ENCODE measurements around the gene MEGF8.
A peak's percentile ranks its signal among the peaks of the same experiment; 100 is the strongest.

The MEGF8 gene

DNA sequence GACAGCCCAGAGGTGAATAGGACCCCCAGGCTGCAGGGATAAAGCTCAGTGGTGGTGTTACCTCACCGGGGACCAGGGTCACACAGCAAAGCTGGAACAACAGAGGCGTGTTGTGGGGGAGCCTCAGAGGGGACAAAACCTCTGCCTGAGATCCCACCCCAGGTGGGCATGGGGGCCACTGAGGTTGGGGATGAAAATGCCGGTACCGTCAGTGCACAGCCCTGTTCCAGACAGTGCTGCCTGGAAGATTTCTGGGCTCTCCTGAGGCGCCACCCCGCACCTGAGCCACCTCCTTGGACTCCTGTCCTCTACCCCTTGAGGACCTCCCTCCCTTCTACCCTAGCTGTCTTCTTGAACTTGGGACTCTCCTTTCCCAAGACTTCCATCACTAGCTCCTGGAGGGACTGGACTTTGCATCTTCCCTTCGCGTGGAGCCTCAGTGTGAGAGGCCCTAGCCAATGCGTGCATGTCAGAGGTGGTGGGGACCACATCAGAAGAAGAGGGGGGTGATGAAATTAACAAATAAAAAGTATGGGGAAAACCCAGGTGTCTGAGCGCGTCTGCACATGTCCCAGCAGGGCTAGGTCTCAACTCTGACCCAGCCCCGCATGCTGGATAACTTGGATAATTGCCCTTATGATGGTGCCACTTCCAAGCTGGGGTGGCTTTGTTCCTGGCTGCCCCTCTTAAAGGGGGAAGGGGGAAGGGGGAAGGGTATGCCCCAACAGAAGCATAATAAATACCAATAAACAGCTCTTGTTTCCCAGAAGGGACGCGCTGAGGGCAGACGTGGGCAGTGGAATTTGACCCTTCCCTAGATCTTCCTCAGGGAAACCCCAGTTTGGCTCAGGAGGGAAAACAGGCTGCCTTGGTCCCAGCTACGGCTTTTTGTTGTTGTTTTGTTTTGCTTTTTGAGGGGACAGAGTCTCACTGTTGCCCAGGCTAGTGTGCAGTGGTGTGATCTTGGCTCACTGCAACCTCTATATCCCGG, 53.1 kb downstream of the MEGF8 start:
- FAIRE-seq, result no peak
- no peak for DNase-seq (ENCODE audit: insufficient read length)
- TF ChIP-seq TAF1 (IDR thresholded peaks at IDR 0.05; ENCODE audit: borderline replicate concordance, low read depth, low read length), result no peak
- TF ChIP-seq POLR2A (IDR thresholded peaks at IDR 0.05; ENCODE audit: low read depth, low read length), result no peak
- no peak for TF ChIP-seq POLR2AphosphoS5 (IDR thresholded peaks at IDR 0.05; ENCODE audit: low read depth, low read length)

DNA sequence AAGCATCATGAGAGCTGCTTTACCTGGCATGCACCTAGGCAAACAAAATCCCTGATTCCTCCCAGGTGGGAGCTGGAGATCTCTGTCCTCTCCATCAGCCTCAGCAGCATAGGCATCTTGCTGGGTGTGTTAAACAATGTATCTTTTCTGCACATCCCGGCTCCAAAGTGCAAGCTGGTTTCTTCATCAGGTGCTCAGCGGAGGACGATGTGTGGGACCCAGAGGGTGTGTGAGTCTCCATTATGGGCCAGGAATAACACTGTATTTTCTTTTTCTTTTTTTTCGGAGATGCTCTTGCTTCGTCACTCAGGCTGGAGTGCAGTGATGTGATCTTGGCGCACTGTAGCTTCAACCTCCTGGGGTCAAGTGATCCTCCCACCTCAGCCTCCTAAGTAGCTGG, 54.7 kb downstream of the MEGF8 start:
- FAIRE-seq (no peak), DNase-seq (ENCODE audit: insufficient read length) (no peak)
- TF ChIP-seq POLR2AphosphoS5 (IDR thresholded peaks at IDR 0.05; ENCODE audit: low read depth, low read length) (no peak), POLR2A (IDR thresholded peaks at IDR 0.05; ENCODE audit: low read depth, low read length) (no peak), TAF1 (IDR thresholded peaks at IDR 0.05; ENCODE audit: borderline replicate concordance, low read depth, low read length) (no peak)

DNA sequence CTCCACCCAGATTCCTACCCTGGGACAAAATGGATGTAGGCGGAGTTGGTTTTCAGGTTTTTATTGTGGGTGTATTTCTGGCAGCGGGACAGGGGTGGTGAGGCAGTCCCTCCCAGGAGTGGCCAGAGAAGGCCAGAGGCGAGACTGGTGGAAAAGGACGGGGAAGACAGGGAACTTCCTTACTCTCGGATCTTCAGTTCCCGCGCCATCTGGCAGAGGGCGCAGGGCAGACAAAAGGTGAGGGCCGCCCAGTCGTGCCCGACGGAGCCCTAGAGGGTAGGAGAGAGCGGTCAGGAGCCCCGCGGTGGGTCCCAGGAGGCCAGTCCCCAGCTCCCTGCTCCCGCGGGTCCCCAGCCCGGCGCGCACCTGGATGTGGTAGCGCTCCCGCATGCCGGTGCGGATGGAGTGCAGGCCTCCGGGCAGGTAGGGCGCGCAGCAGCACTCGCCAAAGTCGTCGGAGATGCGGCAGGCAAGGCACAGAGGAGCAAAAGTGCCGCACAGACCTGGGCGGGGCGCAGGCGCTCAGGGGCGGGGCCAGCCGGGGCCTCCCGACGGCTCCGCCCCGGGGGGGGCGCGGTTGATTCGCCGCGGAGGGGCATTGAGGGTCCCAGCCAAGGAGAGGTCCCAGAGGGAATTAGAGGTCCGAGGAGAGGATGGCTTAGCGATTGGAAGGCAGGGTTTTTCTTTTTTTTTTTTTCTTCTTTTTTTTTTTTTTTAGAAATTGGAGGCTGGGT, 61.7 kb downstream of the MEGF8 start:
- peak; percentile 77 for DNase-seq (ENCODE audit: insufficient read length)
- TF ChIP-seq POLR2A (IDR thresholded peaks at IDR 0.05; ENCODE audit: low read depth, low read length) (no peak), TAF1 (IDR thresholded peaks at IDR 0.05; ENCODE audit: borderline replicate concordance, low read depth, low read length) (no peak), POLR2AphosphoS5 (IDR thresholded peaks at IDR 0.05; ENCODE audit: low read depth, low read length) (no peak)
- FAIRE-seq, result peak; percentile 17

DNA sequence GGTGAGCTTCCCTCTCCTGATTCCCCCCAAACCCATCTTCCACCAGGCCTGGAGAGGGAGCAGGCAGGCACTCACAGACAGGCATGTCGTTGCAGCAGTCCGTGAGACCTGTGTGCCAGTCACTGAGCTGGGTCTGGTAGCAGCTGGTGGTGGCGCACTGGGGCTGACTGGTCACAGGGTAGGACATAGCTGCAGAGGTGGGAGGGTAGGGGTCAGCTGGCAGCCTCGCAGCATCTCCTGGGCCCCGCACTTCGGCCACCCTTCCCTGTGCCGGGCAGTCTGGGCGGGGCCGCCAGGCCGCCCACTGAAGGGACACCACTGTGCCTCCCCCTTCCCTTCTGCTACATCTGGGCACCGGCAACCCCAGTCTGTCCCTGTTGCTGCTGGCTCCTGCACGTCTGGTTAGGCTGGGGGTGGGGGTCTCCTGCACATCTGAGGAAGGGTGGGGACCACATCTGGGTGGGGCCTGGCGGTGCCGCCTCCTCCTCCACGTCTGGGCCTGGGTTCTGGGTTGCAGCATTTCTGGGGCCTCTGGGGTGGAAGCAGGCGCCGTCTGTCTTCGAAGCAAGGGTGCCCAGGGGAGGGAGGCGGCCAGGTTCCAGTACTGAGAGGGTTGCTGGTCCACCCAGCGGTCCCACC, 63.5 kb downstream of the MEGF8 start:
- TF ChIP-seq TAF1 (IDR thresholded peaks at IDR 0.05; ENCODE audit: borderline replicate concordance, low read depth, low read length) (no peak), POLR2A (IDR thresholded peaks at IDR 0.05; ENCODE audit: low read depth, low read length) (no peak), POLR2AphosphoS5 (IDR thresholded peaks at IDR 0.05; ENCODE audit: low read depth, low read length) (no peak)
- DNase-seq (ENCODE audit: insufficient read length), result no peak
- FAIRE-seq, result no peak

DNA sequence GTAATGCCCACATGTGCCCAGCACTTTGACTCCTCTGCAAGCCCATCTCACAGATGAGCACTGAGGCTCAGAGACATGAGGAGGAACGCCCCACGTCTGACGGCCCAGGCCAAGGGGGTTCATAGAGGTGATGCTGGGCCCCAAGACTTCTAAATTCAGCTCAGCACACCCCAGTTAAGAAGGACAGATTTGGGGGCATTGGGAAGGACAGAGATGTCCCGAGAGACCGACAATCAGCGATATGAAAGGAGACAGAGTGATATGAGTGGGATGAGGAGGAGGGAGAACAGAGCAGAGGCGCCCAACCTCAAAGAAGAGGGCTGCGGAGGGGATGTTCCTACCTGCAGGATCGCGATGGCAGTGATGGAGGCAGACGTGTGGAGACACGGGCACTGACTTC, 64.5 kb downstream of the MEGF8 start, which contains the start of gene CNFN:
Gene CNFN, minus strand, starts transcription at position 399 of the 400 bp plus-strand sequence. CDS start 1,260 bp downstream, outside the sequence.
- TF ChIP-seq TAF1 (IDR thresholded peaks at IDR 0.05; ENCODE audit: borderline replicate concordance, low read depth, low read length), result no peak
- TF ChIP-seq POLR2A (IDR thresholded peaks at IDR 0.05; ENCODE audit: low read depth, low read length), result no peak
- no peak for TF ChIP-seq POLR2AphosphoS5 (IDR thresholded peaks at IDR 0.05; ENCODE audit: low read depth, low read length)
- no peak for FAIRE-seq
- no peak for DNase-seq (ENCODE audit: insufficient read length)

DNA sequence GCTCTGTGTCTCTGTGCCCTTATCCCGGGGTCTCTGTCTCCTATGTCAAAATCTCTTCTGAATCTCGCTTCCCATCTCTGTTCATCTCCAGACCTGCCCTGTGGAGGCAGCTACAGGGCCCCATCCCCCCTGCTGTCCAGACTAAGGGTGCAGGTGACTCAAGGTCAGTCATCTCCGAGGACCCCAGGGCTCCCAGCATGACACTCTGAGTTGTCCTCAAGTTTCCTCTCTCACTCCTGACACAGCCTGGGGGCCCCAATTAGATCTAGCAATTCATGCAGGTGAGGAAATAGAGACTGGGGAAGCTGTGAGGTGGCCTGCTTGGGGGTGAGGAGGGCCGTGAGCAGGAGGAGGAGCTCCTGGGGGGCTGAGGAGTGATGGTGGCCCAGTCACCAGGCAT, 66.7 kb downstream of the MEGF8 start:
- FAIRE-seq (no peak), DNase-seq (ENCODE audit: insufficient read length) (no peak)
- TF ChIP-seq TAF1 (IDR thresholded peaks at IDR 0.05; ENCODE audit: borderline replicate concordance, low read depth, low read length) (no peak), POLR2A (IDR thresholded peaks at IDR 0.05; ENCODE audit: low read depth, low read length) (no peak), POLR2AphosphoS5 (IDR thresholded peaks at IDR 0.05; ENCODE audit: low read depth, low read length) (no peak)

DNA sequence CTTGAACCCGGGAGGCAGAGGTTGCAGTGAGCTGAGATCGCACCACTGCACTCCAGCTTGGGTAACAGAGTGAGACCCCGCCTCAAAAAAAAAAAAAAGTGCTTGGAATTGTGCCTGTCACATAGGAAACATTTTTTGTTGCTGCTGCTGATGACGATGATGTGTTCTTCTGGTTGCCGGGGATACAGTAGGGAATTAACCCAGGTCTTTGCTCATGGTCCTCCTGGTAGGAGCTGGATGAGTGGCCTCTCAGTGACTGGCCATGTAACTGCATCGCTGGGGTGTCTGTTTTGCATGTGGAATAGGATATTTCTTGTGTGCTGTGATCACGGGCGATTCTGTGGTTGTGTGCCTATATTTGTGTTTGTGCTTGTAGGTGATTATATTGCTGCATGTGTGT, 69.3 kb downstream of the MEGF8 start:
- no peak for TF ChIP-seq POLR2A (IDR thresholded peaks at IDR 0.05; ENCODE audit: low read depth, low read length)
- TF ChIP-seq TAF1 (IDR thresholded peaks at IDR 0.05; ENCODE audit: borderline replicate concordance, low read depth, low read length), result no peak
- no peak for TF ChIP-seq POLR2AphosphoS5 (IDR thresholded peaks at IDR 0.05; ENCODE audit: low read depth, low read length)
- no peak for DNase-seq (ENCODE audit: insufficient read length)
- no peak for FAIRE-seq

DNA sequence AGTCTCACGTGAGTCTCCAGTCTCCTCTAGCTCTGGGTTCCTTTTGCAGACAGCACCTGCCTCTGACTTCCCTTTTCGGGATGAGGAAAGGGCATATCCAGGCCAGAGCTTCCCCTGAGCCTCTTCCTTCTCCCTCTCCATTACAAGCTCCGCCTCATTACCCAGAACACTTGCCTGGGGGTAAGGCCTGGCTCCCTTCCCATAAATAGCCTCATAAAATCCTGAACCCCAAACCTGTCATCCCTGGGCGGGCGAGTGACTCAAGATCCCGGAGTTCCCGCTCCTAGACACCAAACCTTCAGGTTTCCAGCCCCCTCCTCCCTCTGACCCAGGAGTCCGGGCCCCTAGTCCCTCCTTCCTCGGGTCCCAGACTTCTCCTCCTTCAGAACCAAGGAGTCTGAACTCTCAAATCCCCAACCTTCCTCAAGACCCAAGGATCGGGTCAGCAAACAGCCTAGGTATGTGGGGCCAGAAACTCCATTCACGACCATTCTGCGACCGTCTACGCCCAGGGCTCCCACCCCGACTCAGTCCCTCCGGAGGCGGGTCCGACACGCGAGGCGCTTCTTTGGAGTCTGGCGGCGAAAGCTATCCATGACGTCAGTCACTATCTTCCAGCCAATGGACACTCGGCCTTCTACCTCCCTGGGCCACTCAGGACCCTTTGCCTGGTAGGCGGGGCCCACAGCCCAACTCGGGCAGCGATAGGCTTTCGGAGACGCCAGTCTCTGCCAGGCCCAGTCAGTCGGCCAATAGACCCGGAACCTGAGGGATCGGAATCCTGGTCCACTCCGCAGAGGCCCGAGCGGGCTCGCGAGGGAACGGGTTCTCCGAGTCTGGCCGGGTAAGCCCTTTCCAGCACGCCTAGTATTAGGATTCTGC, 71.2 kb downstream of the MEGF8 start:
- DNase-seq (ENCODE audit: insufficient read length), result peak; percentile 100
- peak; percentile 91 for TF ChIP-seq POLR2AphosphoS5 (IDR thresholded peaks at IDR 0.05; ENCODE audit: low read depth, low read length)
- TF ChIP-seq POLR2A (IDR thresholded peaks at IDR 0.05; ENCODE audit: low read depth, low read length), result peak; percentile 93
- TF ChIP-seq TAF1 (IDR thresholded peaks at IDR 0.05; ENCODE audit: borderline replicate concordance, low read depth, low read length), result 0 out of 2 replicates have a peak, but pooled peaks have one; percentile 61
- FAIRE-seq, result peak; percentile 100

DNA sequence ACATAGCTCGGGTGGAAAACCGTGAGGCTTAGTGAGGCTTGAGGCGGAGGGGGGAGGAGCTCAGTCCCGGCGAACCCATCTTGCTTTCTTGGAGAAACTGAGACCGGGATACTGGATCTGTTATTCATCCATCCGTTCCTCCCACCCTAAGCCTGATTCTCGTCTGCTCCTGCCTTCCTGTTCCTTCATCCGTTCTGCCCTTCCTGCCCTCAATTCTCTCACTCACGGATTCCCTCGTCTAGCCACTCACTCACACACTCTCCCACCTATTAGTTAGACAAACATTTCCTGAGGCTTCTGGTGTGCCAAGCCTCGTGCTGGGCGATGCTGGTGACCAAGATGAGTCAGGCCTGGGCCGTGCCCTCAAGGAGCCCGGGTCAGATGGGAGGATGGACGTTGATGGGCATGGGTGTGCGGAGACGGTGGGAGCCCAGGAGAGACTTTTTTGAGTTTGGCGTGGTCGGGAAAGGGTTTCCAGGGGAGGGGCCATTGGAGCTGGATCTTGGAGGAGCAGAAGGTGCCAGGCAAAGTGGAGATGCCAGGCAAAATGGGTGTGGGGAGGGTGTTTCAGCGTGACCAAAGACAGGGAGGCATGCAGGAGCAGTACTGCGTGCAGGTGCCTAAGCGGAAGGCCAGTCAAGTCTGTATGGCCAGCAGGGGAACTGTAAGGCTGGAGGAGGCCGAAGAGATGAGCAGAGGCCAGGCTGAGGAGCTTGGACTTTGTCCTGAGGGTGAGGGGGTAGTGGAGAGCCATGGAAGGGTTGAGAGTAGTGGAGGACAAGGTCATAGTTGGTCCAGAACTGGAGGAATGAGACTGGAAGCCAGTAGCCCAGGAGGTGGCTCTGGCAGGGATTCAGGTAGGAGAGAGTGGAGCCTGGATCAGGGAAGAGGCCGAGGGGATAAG, 72.1 kb downstream of the MEGF8 start:
- TF ChIP-seq TAF1 (IDR thresholded peaks at IDR 0.05; ENCODE audit: borderline replicate concordance, low read depth, low read length) (no peak), POLR2A (IDR thresholded peaks at IDR 0.05; ENCODE audit: low read depth, low read length) (no peak), POLR2AphosphoS5 (IDR thresholded peaks at IDR 0.05; ENCODE audit: low read depth, low read length) (no peak)
- DNase-seq (ENCODE audit: insufficient read length), result no peak
- FAIRE-seq, result peak; percentile 17
